GM12878 (cell line): ENCODE data around the gene MOGAT1. TPM values are rescaled to one million over a fixed set of nuclear protein-coding genes. Genes with fewer than 3 reads are reported as not detected.

Experiments
- ATAC-seq: fragments of 200-7000 bp; cut with Tn5 transposase; 3 replicates; pipeline ENCODE4 v1.9.1; 2020; ENCODE audit warnings: mild to moderate bottlenecking, moderate library complexity
- BruUV-seq: library from RNA; stranded (reverse); fragments of 400-500 nt; replicated peaks from 2 replicates; lab custom pipeline; 2021; lab: Mats Ljungman, UMichigan
- CTCF ChIA-PET: fragments of 300-600 bp; sonication (Branson Sonifier 250); formaldehyde crosslinking; extraction: SDS; loops from one replicate; lab custom pipeline; 2021; ENCODE audit warnings: inconsistent platforms; lab: Yijun Ruan, JAX
- POLR2A ChIA-PET: fragments of 350-600 bp; formaldehyde crosslinking; extraction: SDS; loops from one replicate; lab custom pipeline; 2021; ENCODE audit warnings: inconsistent platforms; lab: Charles Lee
- RAD21 ChIA-PET: fragments of 300-600 bp; sonication (Branson Sonifier 250); formaldehyde crosslinking; loops from one replicate; lab custom pipeline; 2023; ENCODE audit warnings: antibody characterized with exemption; ENCODE audit not compliant: unreplicated experiment; lab: Charles Lee
- SMC1A ChIA-PET: fragments of 300-600 bp; sonication (Branson Sonifier 250); formaldehyde crosslinking; loops from one replicate; lab custom pipeline; 2023; ENCODE audit not compliant: unreplicated experiment, uncharacterized antibody; lab: Charles Lee
- DNase-seq: peaks from one replicate; pipeline ENCODE4 v3.0.0-alpha.2; 2011; ENCODE audit warnings: low read depth, low spot score
- FAIRE-seq: peaks from 3 replicates; lab custom pipeline; 2011; peaks lifted over from hg19 to GRCh38; lab: Jason Lieb, UNC
- H2AFZ ChIP-seq: 2 replicates; pipeline ENCODE4 v1.6.0; 2011; ENCODE audit warnings: low read depth, low read length, control low read depth; ENCODE audit not compliant: control insufficient read depth
- H3K27ac ChIP-seq: 2 replicates; pipeline ENCODE4 v1.5.1; 2011; ENCODE audit warnings: control low read depth; ENCODE audit not compliant: control insufficient read depth, insufficient read depth
- H3K27me3 ChIP-seq, 2 experiments: replicated peaks in 1 of 2; 2 replicates each; pipeline versions ENCODE4 v1.6.0 to v1.6.1; 2011; ENCODE audit warnings: low read length in 1 of 2; ENCODE audit not compliant: control insufficient read depth in 2 of 2, insufficient read depth in 2 of 2
- H3K36me3 ChIP-seq, 2 experiments: 2 replicates each; pipeline ENCODE4 v1.5.1; 2011; ENCODE audit warnings: low read length in 1 of 2; ENCODE audit not compliant: control insufficient read depth in 2 of 2, insufficient read depth in 2 of 2
- H3K4me1 ChIP-seq: 2 replicates; pipeline ENCODE4 v1.6.1; 2011; ENCODE audit warnings: mild to moderate bottlenecking, low read length, moderate library complexity, mixed read lengths; ENCODE audit not compliant: control insufficient read depth, insufficient read depth
- H3K4me2 ChIP-seq: 2 replicates; pipeline ENCODE4 v1.6.0; 2011; ENCODE audit warnings: control low read depth; ENCODE audit not compliant: control insufficient read depth, insufficient read depth
- H3K4me3 ChIP-seq: fragments of 200-600 bp; sonication (generic); 2 replicates; pipeline ENCODE4 v1.5.1; 2016
- H3K79me2 ChIP-seq: 2 replicates; pipeline ENCODE4 v1.6.0; 2011; ENCODE audit warnings: low read length; ENCODE audit not compliant: control insufficient read depth, insufficient read depth
- H3K9ac ChIP-seq: 2 replicates; pipeline ENCODE4 v1.8.0; 2011; ENCODE audit warnings: low read length, control low read depth, mixed read lengths; ENCODE audit not compliant: control insufficient read depth, insufficient read depth
- H3K9me3 ChIP-seq: replicated peaks from 3 replicates; pipeline ENCODE4 v1.5.1; 2011; ENCODE audit warnings: mild to moderate bottlenecking, low read length; ENCODE audit not compliant: control insufficient read depth, insufficient read depth
- H4K20me1 ChIP-seq: 2 replicates; pipeline ENCODE4 v1.6.0; 2011; ENCODE audit not compliant: control insufficient read depth, insufficient read depth
- IKZF2 ChIP-seq, 2 experiments: fragments of 450-650 bp; IDR thresholded peaks; 2 replicates each; pipeline ENCODE4 v1.6.1; 2017; ENCODE audit warnings: mild to moderate bottlenecking in 2 of 2, moderate library complexity in 2 of 2
- IRF5 ChIP-seq: fragments of 450-650 bp; IDR thresholded peaks from 2 replicates; pipeline ENCODE4 v1.6.1; 2017; ENCODE audit warnings: borderline replicate concordance
- PAX5 ChIP-seq: IDR thresholded peaks from 2 replicates; pipeline ENCODE4 v1.6.1; 2011; ENCODE audit warnings: low read depth, low read length, borderline replicate concordance
- RAD51 ChIP-seq: fragments of 450-650 bp; IDR thresholded peaks from 2 replicates; pipeline ENCODE4 v1.6.1; 2016; ENCODE audit warnings: moderate library complexity, mild to moderate bottlenecking, inconsistent platforms
- RUNX3 ChIP-seq: IDR thresholded peaks from 2 replicates; pipeline ENCODE4 v1.6.1; 2012; ENCODE audit warnings: low read length, inconsistent platforms
- in situ Hi-C: fragments of 300-500 bp; cut with MboI; formaldehyde crosslinking; loops from 9 replicates; pipeline ENCODE4 v1.14.3; 2018; ENCODE audit warnings: mixed read lengths
- intact Hi-C: fragments of 100-400 bp; cut with micrococcal nuclease; formaldehyde crosslinking; loops from one replicate; pipeline ENCODE4 v1.14.2; 2022; ENCODE audit not compliant: unreplicated experiment
- polyA plus RNA-seq, 11 experiments: library from polyadenylated mRNA; depleted of rRNA in 4 of 11; unstranded in 6 of 11; stranded (reverse) in 5 of 11; fragments of >200 nt; fragmentation: Nextera tagmentation in 4 of 11; fragmentation: Illumina TruSeq in 1 of 11; extraction: Ambion mirVana in 4 of 11; extraction: Trizol in 1 of 11; gene quantifications; 1 replicate in 1 of 11; 2 replicates in 10 of 11; pipeline versions ENCODE4 v1.2.1 to v1.2.3, GENCODE V29; 2011 to 2016; ENCODE audit warnings: inconsistent platforms in 2 of 11, missing spikeins in 2 of 11, low read depth in 1 of 11
- total RNA-seq, 4 experiments: library from RNA; depleted of rRNA in 3 of 4; stranded (reverse); fragments of >200 nt in 3 of 4; fragmentation: Illumina TruSeq in 1 of 4; extraction: Trizol in 1 of 4; gene quantifications; 2 replicates each; pipeline versions ENCODE4 v1.2.1 to v1.2.3, GENCODE V29; 2013 to 2021

The MOGAT1 gene
- total and polyA plus RNA-seq, 10 of the 15 experiments (the other 5 are each of a cell fraction or from before 2014, with no cell fraction given), result not detected

GRCh38 chr2:222652491-222653255 is 18.8 kb upstream of the MOGAT1 start (continued):
- TF ChIP-seq PAX5, result no peak
- TF ChIP-seq RAD51, result no peak

GRCh38 chr2:222653280-222653679 is 18.2 kb upstream of the MOGAT1 start:
- ChIA-PET CTCF (interaction anchor here (0.7 to 2.1 kb wide), 3 partner anchors 8 to 335 kb away, joined by 4 to 9 read pairs (median 6); no protein-coding TSS in a partner anchor), SMC1A (interaction anchor here (0.7 to 4.6 kb wide), 7 partner anchors 10 to 341 kb away, joined by 3 to 16 read pairs (median 3); no protein-coding TSS in a partner anchor), POLR2A (interaction anchor here (0.7 kb wide), 3 partner anchors 11 to 259 kb away, joined by 3 to 4 read pairs (median 3); no protein-coding TSS in a partner anchor), RAD21 (no interaction called here)
- DNase-seq (no peak), ATAC-seq (no peak), FAIRE-seq (no peak)
- H3K4me2 ChIP-seq, result peak overlapping the region; percentile 59
- no peak overlapping the region for H2AFZ ChIP-seq
- no TSS peak for BruUV-seq
- TF ChIP-seq RUNX3 (peak; percentile 56), IRF5 (no peak), IKZF2 (IDR thresholded peaks at IDR 0.05) (peak in 1 of 2 experiments; percentile 12; a peak in 1 of 4 replicates)
- H4K20me1 ChIP-seq, result no peaks in the 10 kb centered on the region; the same call in 1 of the 2 replicates
- intact Hi-C loops, result loop anchor here (5.0 kb wide), 1 partner anchor 226 kb away; no protein-coding TSS in a partner anchor
- H3K27me3 ChIP-seq, result no peaks in the 10 kb centered on the region
- peak overlapping the region; percentile 95; the same call in 1 of the 2 replicates for H3K4me3 ChIP-seq
- no peaks in the 10 kb centered on the region for H3K9me3 ChIP-seq
- H3K36me3 ChIP-seq, result peaks cover 2 to 9% of the 10 kb centered on the region in 2 experiments
- H3K9ac ChIP-seq, result no peak overlapping the region
- peaks cover 20% of the 10 kb centered on the region for H3K4me1 ChIP-seq
- peaks cover 68% of the 10 kb centered on the region for H3K79me2 ChIP-seq
- H3K27ac ChIP-seq, result no peak overlapping the region; the same call in none of the 2 replicates
- in situ Hi-C loops, result no loop called here
